ENCODE data around the gene PDHA1. TPM values are rescaled to one million over a fixed set of nuclear protein-coding genes. Genes with fewer than 3 reads are reported as not detected.

PDHA1 gene
- total RNA-seq, 1 experiment from 2014 or later, result 275 TPM

DNA sequence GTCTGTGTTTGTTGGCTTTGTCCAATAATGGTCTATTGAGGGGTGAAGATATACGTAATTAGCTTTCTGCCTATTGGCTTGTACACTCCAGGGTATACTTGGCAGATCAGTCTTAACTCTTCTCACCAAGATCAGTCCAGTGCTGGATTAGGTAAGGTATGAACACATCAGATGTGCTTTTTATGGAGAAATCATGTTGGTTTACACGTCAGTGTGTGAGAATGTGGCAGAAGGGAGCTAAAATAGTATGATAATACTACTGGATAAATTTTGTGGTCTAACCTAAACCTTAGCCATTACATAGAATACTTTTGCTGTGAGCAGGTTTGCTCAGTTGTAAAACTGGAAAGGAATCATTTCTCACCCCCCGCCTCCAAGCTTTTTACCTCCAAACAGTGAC, 4.2 kb downstream of the PDHA1 start:
- no peak overlapping the region for H3K27ac Mint-ChIP-seq (ENCODE audit: unreplicated experiment)
- H3K4me1 Mint-ChIP-seq (ENCODE audit: low read depth, unreplicated experiment), result peaks cover 4% of the 10 kb centered on the region
- no peak overlapping the region for H3K4me3 Mint-ChIP-seq (ENCODE audit: unreplicated experiment)
- ChIA-PET POLR2A (no interaction called here), CTCF (interaction anchor here (0.6 kb wide), 1 partner anchor 934 kb away, joined by 3 read pairs; no protein-coding TSS in a partner anchor)
- Histone ChIP-seq H3K4me1 (no peaks in the 10 kb centered on the region), H3K9me3 (no peaks in the 10 kb centered on the region), H3K36me3 (ENCODE audit: control insufficient read depth, insufficient read depth, low read length) (no peaks in the 10 kb centered on the region; the same call in 1 of the 2 replicates), H3K27me3 (replicated peaks; ENCODE audit: control insufficient read depth, insufficient read depth, low read length) (no peaks in the 10 kb centered on the region), H3K4me3 (ENCODE audit: low read depth, low read length) (no peak overlapping the region)
- BruUV-seq (replicated peaks), result no TSS peak
- TF ChIP-seq, protein P1, sequence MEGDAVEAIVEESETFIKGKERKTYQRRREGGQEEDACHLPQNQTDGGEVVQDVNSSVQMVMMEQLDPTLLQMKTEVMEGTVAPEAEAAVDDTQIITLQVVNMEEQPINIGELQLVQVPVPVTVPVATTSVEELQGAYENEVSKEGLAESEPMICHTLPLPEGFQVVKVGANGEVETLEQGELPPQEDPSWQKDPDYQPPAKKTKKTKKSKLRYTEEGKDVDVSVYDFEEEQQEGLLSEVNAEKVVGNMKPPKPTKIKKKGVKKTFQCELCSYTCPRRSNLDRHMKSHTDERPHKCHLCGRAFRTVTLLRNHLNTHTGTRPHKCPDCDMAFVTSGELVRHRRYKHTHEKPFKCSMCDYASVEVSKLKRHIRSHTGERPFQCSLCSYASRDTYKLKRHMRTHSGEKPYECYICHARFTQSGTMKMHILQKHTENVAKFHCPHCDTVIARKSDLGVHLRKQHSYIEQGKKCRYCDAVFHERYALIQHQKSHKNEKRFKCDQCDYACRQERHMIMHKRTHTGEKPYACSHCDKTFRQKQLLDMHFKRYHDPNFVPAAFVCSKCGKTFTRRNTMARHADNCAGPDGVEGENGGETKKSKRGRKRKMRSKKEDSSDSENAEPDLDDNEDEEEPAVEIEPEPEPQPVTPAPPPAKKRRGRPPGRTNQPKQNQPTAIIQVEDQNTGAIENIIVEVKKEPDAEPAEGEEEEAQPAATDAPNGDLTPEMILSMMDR (IDR thresholded peaks at IDR 0.05; ENCODE audit: insufficient read depth in 1 of 2, low read depth in 1 of 2, low read length in 1 of 2, severe bottlenecking in 1 of 2, unreplicated experiment in 1 of 2), result no peak
- no peaks in the 10 kb centered on the region for H3K27me3 Mint-ChIP-seq (ENCODE audit: insufficient read depth, unreplicated experiment)
- H3K9me3 Mint-ChIP-seq (ENCODE audit: unreplicated experiment), result no peaks in the 10 kb centered on the region
- H3K36me3 Mint-ChIP-seq (ENCODE audit: insufficient read depth, unreplicated experiment), result peaks cover 28% of the 10 kb centered on the region
- intact Hi-C loops (cut with micrococcal nuclease; ENCODE audit: unreplicated experiment), result no loop called here
- DNase-seq, result no peak

- ChIA-PET POLR2A (no interaction called here), CTCF (no interaction called here)
- Histone ChIP-seq H3K4me3 (ENCODE audit: low read depth, low read length) (no peak overlapping the region), H3K4me1 (no peaks in the 10 kb centered on the region), H3K36me3 (ENCODE audit: control insufficient read depth, insufficient read depth, low read length) (no peaks in the 10 kb centered on the region; the same call in 1 of the 2 replicates), H3K9me3 (no peaks in the 10 kb centered on the region), H3K27me3 (replicated peaks; ENCODE audit: control insufficient read depth, insufficient read depth, low read length) (no peaks in the 10 kb centered on the region)
- Mint-ChIP-seq H3K4me1 (ENCODE audit: low read depth, unreplicated experiment) (no peaks in the 10 kb centered on the region), H3K4me3 (ENCODE audit: unreplicated experiment) (no peak overlapping the region), H3K9me3 (ENCODE audit: unreplicated experiment) (no peaks in the 10 kb centered on the region), H3K27me3 (ENCODE audit: insufficient read depth, unreplicated experiment) (no peaks in the 10 kb centered on the region), H3K27ac (ENCODE audit: unreplicated experiment) (no peak overlapping the region), H3K36me3 (ENCODE audit: insufficient read depth, unreplicated experiment) (peaks cover 23% of the 10 kb centered on the region)
- no TSS peak for BruUV-seq (replicated peaks)
- intact Hi-C loops (cut with micrococcal nuclease; ENCODE audit: unreplicated experiment), result no loop called here
- DNase-seq, result no peak
- TF ChIP-seq, protein P1 (IDR thresholded peaks at IDR 0.05; ENCODE audit: insufficient read depth in 1 of 2, low read depth in 1 of 2, low read length in 1 of 2, severe bottlenecking in 1 of 2, unreplicated experiment in 1 of 2), result no peak
These were observed 5.5 kb downstream of the PDHA1 start for GRCh38 chrX:19349264-19349663.

GRCh38 chrX:19350941-19351384, 7.2 kb downstream of the PDHA1 start:
- H3K4me1 ChIP-seq, result no peaks in the 10 kb centered on the region
- Mint-ChIP-seq H3K9me3 (ENCODE audit: unreplicated experiment) (no peaks in the 10 kb centered on the region), H3K4me1 (ENCODE audit: low read depth, unreplicated experiment) (no peaks in the 10 kb centered on the region)

More at GRCh38 chrX:19350941-19351384, 7.2 kb downstream of the PDHA1 start:
- intact Hi-C loops (cut with micrococcal nuclease; ENCODE audit: unreplicated experiment), result no loop called here
- TF ChIP-seq, protein P1 (IDR thresholded peaks at IDR 0.05; ENCODE audit: insufficient read depth in 1 of 2, low read depth in 1 of 2, low read length in 1 of 2, severe bottlenecking in 1 of 2, unreplicated experiment in 1 of 2), result no peak
- Histone ChIP-seq H3K27me3 (replicated peaks; ENCODE audit: control insufficient read depth, insufficient read depth, low read length) (no peaks in the 10 kb centered on the region), H3K4me3 (ENCODE audit: low read depth, low read length) (no peak overlapping the region), H3K9me3 (no peaks in the 10 kb centered on the region), H3K36me3 (ENCODE audit: control insufficient read depth, insufficient read depth, low read length) (no peaks in the 10 kb centered on the region; the same call in none of the 2 replicates)
- H3K27ac Mint-ChIP-seq (ENCODE audit: unreplicated experiment), result no peak overlapping the region
- H3K36me3 Mint-ChIP-seq (ENCODE audit: insufficient read depth, unreplicated experiment), result peaks cover 23% of the 10 kb centered on the region
- ChIA-PET POLR2A (no interaction called here), CTCF (no interaction called here)
- H3K27me3 Mint-ChIP-seq (ENCODE audit: insufficient read depth, unreplicated experiment), result no peaks in the 10 kb centered on the region
- no peak overlapping the region for H3K4me3 Mint-ChIP-seq (ENCODE audit: unreplicated experiment)
- no TSS peak for BruUV-seq (replicated peaks)
- DNase-seq, result no peak
